Right lobe of liver (tissue), 4 donors: ENCODE results near the gene PITPNB.

ENCODE experiments used
- POLR2A ChIP-seq: fragments of 450-650 bp; IDR thresholded peaks from one replicate; pipeline ENCODE4 v1.6.1; 2017; ENCODE audit warnings: antibody characterized with exemption, mild to moderate bottlenecking
- TF ChIP-seq, protein P1 (sequence below), 4 donors: fragments of 200-600 bp in 3 of 4; fragments of 450-650 bp in 1 of 4; IDR thresholded peaks; one replicate each; pipeline versions ENCODE4 v1.5.1 to v1.8.0; 2016 to 2022; ENCODE audit warnings: antibody characterized with exemption in 4 of 4, mild to moderate bottlenecking in 2 of 4
- donor health status: DM: no; HTN: no; CAD: no.
- donor health status: DM: no; HTN: no; CAD: no.
- donor health status: DM: no; HTN: yes; CAD: no.

DNA sequence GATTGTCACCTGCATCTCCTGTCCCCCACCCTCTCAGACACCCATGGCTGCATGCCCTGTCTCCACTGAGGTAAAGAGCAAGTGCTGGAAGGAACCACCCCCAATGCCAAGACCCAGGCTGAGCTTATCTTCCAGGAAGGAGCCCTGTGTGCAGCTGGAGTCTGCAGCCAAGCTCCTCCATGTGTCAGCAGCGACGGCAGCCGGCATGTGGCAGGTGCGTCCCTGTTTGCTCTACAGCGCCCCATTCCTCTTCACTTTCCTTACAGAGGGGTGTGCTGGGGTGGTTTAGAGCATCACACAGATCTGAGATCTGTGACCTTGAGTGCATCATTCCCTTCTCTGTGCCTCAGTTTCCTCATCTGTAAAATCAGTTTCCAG, 109.8 kb downstream of the PITPNB start:
- TF ChIP-seq, protein P1, sequence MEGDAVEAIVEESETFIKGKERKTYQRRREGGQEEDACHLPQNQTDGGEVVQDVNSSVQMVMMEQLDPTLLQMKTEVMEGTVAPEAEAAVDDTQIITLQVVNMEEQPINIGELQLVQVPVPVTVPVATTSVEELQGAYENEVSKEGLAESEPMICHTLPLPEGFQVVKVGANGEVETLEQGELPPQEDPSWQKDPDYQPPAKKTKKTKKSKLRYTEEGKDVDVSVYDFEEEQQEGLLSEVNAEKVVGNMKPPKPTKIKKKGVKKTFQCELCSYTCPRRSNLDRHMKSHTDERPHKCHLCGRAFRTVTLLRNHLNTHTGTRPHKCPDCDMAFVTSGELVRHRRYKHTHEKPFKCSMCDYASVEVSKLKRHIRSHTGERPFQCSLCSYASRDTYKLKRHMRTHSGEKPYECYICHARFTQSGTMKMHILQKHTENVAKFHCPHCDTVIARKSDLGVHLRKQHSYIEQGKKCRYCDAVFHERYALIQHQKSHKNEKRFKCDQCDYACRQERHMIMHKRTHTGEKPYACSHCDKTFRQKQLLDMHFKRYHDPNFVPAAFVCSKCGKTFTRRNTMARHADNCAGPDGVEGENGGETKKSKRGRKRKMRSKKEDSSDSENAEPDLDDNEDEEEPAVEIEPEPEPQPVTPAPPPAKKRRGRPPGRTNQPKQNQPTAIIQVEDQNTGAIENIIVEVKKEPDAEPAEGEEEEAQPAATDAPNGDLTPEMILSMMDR (IDR thresholded peaks at IDR 0.05): no peak
- TF ChIP-seq POLR2A: no peak
